DOHH2 (cell line): Measurements from ENCODE around the gene KCNH6.

Experiments
- H3F3A ChIP-seq: fragments of 200-600 bp; sonication (generic), shearing (Covaris generic); 2 replicates; pipeline ENCODE4 v1.6.0; 2016; ENCODE audit warnings: antibody characterized with exemption, mild to moderate bottlenecking; ENCODE audit not compliant: control insufficient read depth, insufficient read depth
- H3K27ac ChIP-seq: fragments of 200-600 bp; sonication (generic); 2 replicates; pipeline ENCODE4 v1.5.1; 2014; ENCODE audit warnings: low read depth, mild to moderate bottlenecking, low read length, moderate library complexity
- H3K27me3 ChIP-seq: fragments of 200-600 bp; sonication (generic); 2 replicates; pipeline ENCODE4 v1.6.1; 2014; ENCODE audit warnings: mild to moderate bottlenecking, low read length, mixed read lengths; ENCODE audit not compliant: control insufficient read depth
- H3K36me3 ChIP-seq: fragments of 200-600 bp; sonication (generic); 2 replicates; pipeline ENCODE4 v1.6.1; 2014; ENCODE audit warnings: mild to moderate bottlenecking, low read length, moderate library complexity, mixed read lengths; ENCODE audit not compliant: control insufficient read depth
- H3K4me1 ChIP-seq: fragments of 200-600 bp; sonication (generic); 2 replicates; pipeline ENCODE4 v1.6.1; 2014; ENCODE audit warnings: mild to moderate bottlenecking, low read length, mixed read lengths; ENCODE audit not compliant: control insufficient read depth
- H3K4me2 ChIP-seq: fragments of 200-600 bp; sonication (generic); 2 replicates; pipeline ENCODE4 v1.6.0; 2014; ENCODE audit warnings: mild to moderate bottlenecking, low read length, moderate library complexity
- H3K4me3 ChIP-seq: fragments of 200-600 bp; sonication (generic); 2 replicates; pipeline ENCODE4 v1.5.1; 2014; ENCODE audit warnings: mild to moderate bottlenecking, low read length, mixed read lengths
- H3K79me2 ChIP-seq: fragments of 200-600 bp; sonication (generic); 2 replicates; pipeline ENCODE4 v1.6.1; 2014; ENCODE audit warnings: mild to moderate bottlenecking, low read length, mixed read lengths; ENCODE audit not compliant: control insufficient read depth
- H3K9me2 ChIP-seq: fragments of 200-600 bp; sonication (generic); replicated peaks from 2 replicates; pipeline ENCODE4 v1.6.1; 2014; ENCODE audit warnings: mild to moderate bottlenecking, low read length, mixed read lengths; ENCODE audit not compliant: control insufficient read depth
- H3K9me3 ChIP-seq: fragments of 200-600 bp; sonication (generic); 2 replicates; pipeline ENCODE4 v1.6.1; 2014; ENCODE audit warnings: antibody characterized with exemption, low read length, mixed read lengths; ENCODE audit not compliant: control insufficient read depth, insufficient read depth
- H4K20me1 ChIP-seq: fragments of 200-600 bp; sonication (generic); 2 replicates; pipeline ENCODE4 v1.6.0; 2014; ENCODE audit warnings: low read depth, mild to moderate bottlenecking, antibody characterized with exemption, low read length, moderate library complexity; ENCODE audit not compliant: control insufficient read depth, insufficient read depth
- EZH2phosphoT487 ChIP-seq: fragments of 200-600 bp; sonication (generic); IDR thresholded peaks from 2 replicates; pipeline ENCODE4 v1.6.1; 2017; ENCODE audit warnings: borderline replicate concordance, mild to moderate bottlenecking, antibody characterized with exemption, low read length, moderate library complexity, mixed read lengths
- TF ChIP-seq, protein P1 (sequence below): fragments of 200-600 bp; sonication (generic); IDR thresholded peaks from one replicate; pipeline ENCODE4 v1.5.1; 2014; ENCODE audit warnings: antibody characterized with exemption, mild to moderate bottlenecking, low read depth, low read length; ENCODE audit not compliant: poor library complexity, severe bottlenecking

Gene KCNH6

DNA sequence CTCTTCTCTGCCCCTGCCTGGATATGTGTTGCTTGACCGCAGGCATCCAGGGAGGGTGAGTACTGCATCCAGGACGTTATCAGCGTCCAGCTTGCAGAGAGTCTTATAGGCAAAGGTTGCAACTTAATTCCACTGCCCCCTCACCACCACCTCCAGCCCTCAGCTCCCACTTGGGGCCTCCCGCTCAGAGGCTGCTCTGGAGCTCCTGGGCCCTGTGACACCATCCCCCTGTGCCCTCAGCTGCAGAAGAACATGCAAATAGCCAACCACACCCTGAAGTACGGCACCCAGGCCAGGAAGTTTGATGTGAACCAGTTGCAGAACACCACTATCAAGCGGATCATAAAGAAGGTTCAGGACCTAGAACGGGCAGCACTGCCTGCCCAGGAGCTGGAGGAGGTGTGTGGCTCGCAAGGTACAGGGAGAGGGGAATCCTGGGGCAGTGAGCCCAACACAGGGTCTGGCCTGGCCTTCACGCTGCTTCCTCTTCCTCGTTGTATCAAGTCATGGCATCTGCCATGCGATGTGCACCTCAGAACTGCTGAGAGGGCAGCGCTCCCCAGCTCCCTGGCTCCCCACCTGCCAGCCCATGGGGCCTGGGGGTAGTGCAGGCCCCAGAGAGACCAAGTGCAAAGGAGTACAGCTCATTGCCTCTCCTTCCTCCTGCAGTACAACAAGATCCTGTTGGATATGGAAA, 36.7 kb upstream of the KCNH6 start:
- Histone ChIP-seq H3K27me3 (no peaks in the 10 kb centered on the region), H4K20me1 (no peaks in the 10 kb centered on the region), H3K4me1 (peaks cover 6% of the 10 kb centered on the region; the same call in 1 of the 2 replicates), H3K4me3 (no peak overlapping the region), H3K79me2 (no peaks in the 10 kb centered on the region), H3K36me3 (no peaks in the 10 kb centered on the region), H3K9me2 (no peaks in the 10 kb centered on the region), H3K9me3 (no peaks in the 10 kb centered on the region), H3F3A (no peaks in the 10 kb centered on the region), H3K27ac (no peak overlapping the region), H3K4me2 (no peak overlapping the region)
- TF ChIP-seq, protein P1, sequence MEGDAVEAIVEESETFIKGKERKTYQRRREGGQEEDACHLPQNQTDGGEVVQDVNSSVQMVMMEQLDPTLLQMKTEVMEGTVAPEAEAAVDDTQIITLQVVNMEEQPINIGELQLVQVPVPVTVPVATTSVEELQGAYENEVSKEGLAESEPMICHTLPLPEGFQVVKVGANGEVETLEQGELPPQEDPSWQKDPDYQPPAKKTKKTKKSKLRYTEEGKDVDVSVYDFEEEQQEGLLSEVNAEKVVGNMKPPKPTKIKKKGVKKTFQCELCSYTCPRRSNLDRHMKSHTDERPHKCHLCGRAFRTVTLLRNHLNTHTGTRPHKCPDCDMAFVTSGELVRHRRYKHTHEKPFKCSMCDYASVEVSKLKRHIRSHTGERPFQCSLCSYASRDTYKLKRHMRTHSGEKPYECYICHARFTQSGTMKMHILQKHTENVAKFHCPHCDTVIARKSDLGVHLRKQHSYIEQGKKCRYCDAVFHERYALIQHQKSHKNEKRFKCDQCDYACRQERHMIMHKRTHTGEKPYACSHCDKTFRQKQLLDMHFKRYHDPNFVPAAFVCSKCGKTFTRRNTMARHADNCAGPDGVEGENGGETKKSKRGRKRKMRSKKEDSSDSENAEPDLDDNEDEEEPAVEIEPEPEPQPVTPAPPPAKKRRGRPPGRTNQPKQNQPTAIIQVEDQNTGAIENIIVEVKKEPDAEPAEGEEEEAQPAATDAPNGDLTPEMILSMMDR: no peak
- TF ChIP-seq EZH2phosphoT487: no peak

DNA sequence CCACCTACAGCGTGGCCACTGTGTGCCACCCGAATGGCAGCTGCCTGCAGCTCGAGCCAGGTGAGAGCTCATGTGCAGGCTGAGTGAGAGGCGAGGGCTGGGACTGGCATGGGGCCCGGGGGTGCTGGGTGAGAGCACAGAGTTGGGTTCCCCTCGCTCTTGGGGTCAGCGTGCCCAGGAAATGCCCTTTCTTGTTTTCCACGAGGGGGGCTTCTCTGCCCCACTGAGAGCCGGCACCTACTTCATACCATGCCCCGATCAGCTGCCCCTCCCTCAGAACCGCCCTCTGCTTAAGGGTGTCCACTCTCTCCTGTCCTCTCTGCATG, 36.2 kb upstream of the KCNH6 start:
- Histone ChIP-seq H3K4me1 (peaks cover 6% of the 10 kb centered on the region; the same call in 1 of the 2 replicates), H4K20me1 (no peaks in the 10 kb centered on the region), H3K27ac (no peak overlapping the region), H3F3A (no peaks in the 10 kb centered on the region), H3K9me3 (no peaks in the 10 kb centered on the region), H3K4me3 (no peak overlapping the region), H3K79me2 (no peaks in the 10 kb centered on the region), H3K27me3 (no peaks in the 10 kb centered on the region), H3K36me3 (no peaks in the 10 kb centered on the region), H3K4me2 (no peak overlapping the region), H3K9me2 (no peaks in the 10 kb centered on the region)
- TF ChIP-seq, protein P1: no peak
- TF ChIP-seq EZH2phosphoT487: no peak

DNA sequence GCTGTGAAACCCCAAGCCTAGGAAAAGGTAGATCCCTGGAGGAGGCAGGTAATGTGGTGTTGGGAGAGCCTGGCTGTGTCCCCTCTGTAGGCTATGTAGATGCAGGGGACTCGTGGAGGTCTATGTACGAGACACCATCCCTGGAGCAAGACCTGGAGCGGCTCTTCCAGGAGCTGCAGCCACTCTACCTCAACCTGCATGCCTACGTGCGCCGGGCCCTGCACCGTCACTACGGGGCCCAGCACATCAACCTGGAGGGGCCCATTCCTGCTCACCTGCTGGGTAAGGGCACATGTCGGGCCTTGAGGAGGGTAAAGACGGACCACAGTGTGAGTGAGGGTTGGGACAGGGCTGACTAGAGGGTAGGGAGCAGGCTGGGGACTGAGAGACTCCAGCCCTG, 34.3 kb upstream of the KCNH6 start:
- H3K4me1 ChIP-seq: peaks cover 6% of the 10 kb centered on the region; the same call in 1 of the 2 replicates
- no peak overlapping the region for H3K4me3 ChIP-seq
- no peaks in the 10 kb centered on the region for H3K9me2 ChIP-seq
- no peaks in the 10 kb centered on the region for H3F3A ChIP-seq
- H3K36me3 ChIP-seq: no peaks in the 10 kb centered on the region
- H3K27ac ChIP-seq: no peak overlapping the region
- no peaks in the 10 kb centered on the region for H3K27me3 ChIP-seq
- no peak overlapping the region for H3K4me2 ChIP-seq
- no peaks in the 10 kb centered on the region for H4K20me1 ChIP-seq
- no peaks in the 10 kb centered on the region for H3K9me3 ChIP-seq
- no peak for TF ChIP-seq EZH2phosphoT487
- TF ChIP-seq, protein P1: no peak
- H3K79me2 ChIP-seq: no peaks in the 10 kb centered on the region
